Urinary bladder (tissue), 4 donors: ENCODE data around the gene MAP3K5. TPM values are rescaled to one million over a fixed set of nuclear protein-coding genes. Genes with fewer than 3 reads are reported as not detected.

ENCODE experiments used
- DNase-seq: peaks from one replicate; pipeline ENCODE4 v3.0.0-alpha.2; 2015; ENCODE audit errors: extremely low spot score
- H3K27ac ChIP-seq: one replicate; pipeline ENCODE4 v1.5.1; 2013; ENCODE audit warnings: low read depth, mild to moderate bottlenecking, moderate library complexity
- H3K36me3 ChIP-seq: one replicate; pipeline ENCODE4 v1.6.1; 2013; ENCODE audit warnings: mild to moderate bottlenecking, moderate library complexity; ENCODE audit not compliant: insufficient read depth
- H3K4me1 ChIP-seq: one replicate; pipeline ENCODE4 v1.6.1; 2013; ENCODE audit warnings: mild to moderate bottlenecking, moderate library complexity; ENCODE audit not compliant: insufficient read depth
- H3K4me3 ChIP-seq: one replicate; pipeline ENCODE4 v1.5.1; 2013; ENCODE audit warnings: low read depth, low read length
- WGBS: extraction: QIAGEN DNeasy Blood & Tissue Kit; methylation state at CpG from one replicate; pipeline ENCODE4 v1.1.7; 2013; 5-methylcytosine and 5-hydroxymethylcytosine counted together
- polyA plus RNA-seq: library from polyadenylated mRNA; stranded (reverse); fragments of 200-250 nt; gene quantifications from one replicate; pipeline ENCODE4 v1.2.3, GENCODE V29; 2013
- total RNA-seq: library from RNA; depleted of rRNA; stranded (reverse); fragments of >200 nt; gene quantifications from one replicate; pipeline ENCODE4 v1.2.3, GENCODE V29; 2014
- donor health status: healthy with polysubstance abuse.
- donor health status: healthy.

The MAP3K5 gene
- total and polyA plus RNA-seq, 2 donors = 11.3 to 19.4 TPM

- no peak overlapping the region for H3K27ac ChIP-seq
- H3K4me3 ChIP-seq = no peak overlapping the region
- no peaks in the 10 kb centered on the region for H3K36me3 ChIP-seq
- H3K4me1 ChIP-seq = no peaks in the 10 kb centered on the region
- no peak for DNase-seq
- WGBS = 46% methylated on average over 8 of the region's 8 CpGs
Observed at GRCh38 chr6:136525586-136526195, 266.6 kb downstream of the MAP3K5 start.

DNA sequence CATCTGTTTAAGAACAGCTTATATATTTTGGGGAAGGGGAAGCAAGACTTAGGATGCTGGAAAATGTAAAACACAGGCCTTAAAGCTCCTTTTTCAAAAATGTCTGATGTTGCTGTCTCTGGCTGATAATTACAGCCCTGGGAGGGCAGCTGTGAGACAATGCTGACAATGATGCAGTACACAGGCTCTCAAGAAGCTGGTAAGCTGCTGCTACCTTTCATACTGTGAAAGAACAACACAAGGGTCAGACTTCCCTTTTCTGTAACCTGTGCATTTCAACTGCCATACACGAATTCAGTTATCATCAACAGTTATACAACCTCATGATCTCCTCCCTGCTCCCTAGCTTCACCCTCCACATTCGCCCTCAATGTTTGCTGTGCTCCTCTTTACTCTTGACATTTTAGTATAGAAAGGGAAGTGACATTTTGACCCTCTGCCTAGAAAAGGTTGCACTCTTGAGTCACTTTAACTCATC lies 267.3 kb downstream of the MAP3K5 start:
- 75% methylated on average over 2 of the region's 2 CpGs for WGBS
- H3K4me3 ChIP-seq = no peak overlapping the region
- no peak overlapping the region for H3K27ac ChIP-seq
- H3K36me3 ChIP-seq = no peaks in the 10 kb centered on the region
- no peaks in the 10 kb centered on the region for H3K4me1 ChIP-seq
- no peak for DNase-seq

GRCh38 chr6:136524339-136524935 lies 267.8 kb downstream of the MAP3K5 start:
- no peaks in the 10 kb centered on the region for H3K4me1 ChIP-seq
- H3K36me3 ChIP-seq = no peaks in the 10 kb centered on the region
- no peak overlapping the region for H3K27ac ChIP-seq
- 64% methylated on average over 2 of the region's 2 CpGs for WGBS
- no peak overlapping the region for H3K4me3 ChIP-seq
- DNase-seq = no peak

GRCh38 chr6:136523196-136523595 lies 269.1 kb downstream of the MAP3K5 start:
- WGBS = 92% methylated on average over 4 of the region's 4 CpGs
- no peak overlapping the region for H3K4me3 ChIP-seq
- no peak for DNase-seq
- H3K36me3 ChIP-seq = no peaks in the 10 kb centered on the region
- H3K27ac ChIP-seq = no peak overlapping the region
- H3K4me1 ChIP-seq = no peaks in the 10 kb centered on the region

- no peak for DNase-seq
- Histone ChIP-seq H3K36me3 (no peaks in the 10 kb centered on the region), H3K27ac (no peak overlapping the region), H3K4me1 (no peaks in the 10 kb centered on the region), H3K4me3 (no peak overlapping the region)
- WGBS = 92% methylated on average over 3 of the region's 3 CpGs
Observed at GRCh38 chr6:136522636-136523035, 269.6 kb downstream of the MAP3K5 start.

DNA sequence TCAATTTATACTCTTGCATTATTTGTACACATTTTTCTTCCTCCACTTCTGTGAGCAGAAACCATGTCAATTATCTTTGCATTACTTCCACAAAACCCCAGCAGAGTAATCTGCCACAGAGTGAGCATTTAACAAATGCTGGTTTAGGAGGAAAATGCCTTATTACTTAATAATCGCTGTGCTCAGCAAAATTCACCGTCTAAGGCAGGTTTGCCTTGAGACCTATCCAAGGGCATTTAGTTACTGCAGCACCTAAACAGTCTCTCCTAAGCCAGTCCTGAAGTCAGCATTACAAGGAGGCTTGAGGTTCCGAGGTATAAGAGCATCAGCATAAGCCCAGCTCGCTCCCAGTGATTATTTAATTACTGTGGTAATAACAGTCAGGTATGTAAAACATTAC lies 270.4 kb downstream of the MAP3K5 start:
- WGBS = 88% methylated on average over 4 of the region's 4 CpGs
- Histone ChIP-seq H3K36me3 (no peaks in the 10 kb centered on the region), H3K27ac (no peak overlapping the region), H3K4me3 (no peak overlapping the region), H3K4me1 (no peaks in the 10 kb centered on the region)
- no peak for DNase-seq

- no peak for DNase-seq
- H3K36me3 ChIP-seq = no peaks in the 10 kb centered on the region
- H3K4me3 ChIP-seq = no peak overlapping the region
- no peak overlapping the region for H3K27ac ChIP-seq
- WGBS = 71% methylated on average over 2 of the region's 2 CpGs
- no peaks in the 10 kb centered on the region for H3K4me1 ChIP-seq
Observed at GRCh38 chr6:136521427-136521826, 270.9 kb downstream of the MAP3K5 start.

DNA sequence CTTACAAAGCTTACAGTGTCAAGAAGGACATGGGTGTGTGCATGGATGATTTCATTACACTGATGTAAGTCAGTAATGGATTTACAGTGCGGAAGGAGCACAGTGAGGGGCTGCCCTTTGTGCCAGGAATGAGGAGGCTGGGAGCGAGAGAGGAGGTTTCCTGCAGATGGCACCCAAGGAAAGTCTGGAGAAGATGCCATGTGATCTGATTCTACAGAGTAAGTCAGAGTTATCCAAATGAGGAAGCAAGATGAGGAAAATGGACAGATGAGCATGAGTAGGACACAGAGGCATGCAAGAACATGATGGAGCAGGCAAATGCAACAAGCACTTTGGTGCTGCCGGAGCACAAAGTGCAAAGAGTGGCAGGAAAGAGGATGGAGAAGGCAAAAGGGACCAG lies 271.8 kb downstream of the MAP3K5 start:
- 84% methylated on average over 3 of the region's 3 CpGs for WGBS
- no peak for DNase-seq
- no peaks in the 10 kb centered on the region for H3K36me3 ChIP-seq
- no peak overlapping the region for H3K27ac ChIP-seq
- no peaks in the 10 kb centered on the region for H3K4me1 ChIP-seq
- H3K4me3 ChIP-seq = no peak overlapping the region

GRCh38 chr6:136517582-136517981 lies 274.7 kb downstream of the MAP3K5 start:
- Histone ChIP-seq H3K36me3 (no peaks in the 10 kb centered on the region), H3K27ac (no peak overlapping the region), H3K4me1 (no peaks in the 10 kb centered on the region), H3K4me3 (no peak overlapping the region)
- WGBS = 68% methylated on average over 3 of the region's 3 CpGs
- no peak for DNase-seq

DNA sequence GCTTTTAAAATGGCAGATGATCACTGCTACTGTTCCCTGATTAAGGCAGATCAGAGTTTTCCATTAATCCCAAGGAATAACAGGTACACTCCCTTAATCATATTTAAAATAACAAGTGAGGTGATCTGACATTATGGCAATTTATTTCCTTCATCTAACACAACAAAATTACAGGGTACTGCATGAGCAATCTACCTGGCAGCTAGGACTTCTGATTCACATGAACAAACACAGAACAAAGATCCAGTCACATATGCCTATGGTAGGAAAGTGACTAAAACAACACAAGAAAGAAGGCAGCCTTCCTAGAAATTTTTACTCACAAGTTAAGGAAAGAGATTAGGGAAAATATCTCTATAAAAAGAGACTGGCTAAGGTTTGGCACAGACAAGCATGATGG lies 275.3 kb downstream of the MAP3K5 start:
- no peaks in the 10 kb centered on the region for H3K36me3 ChIP-seq
- no peak overlapping the region for H3K27ac ChIP-seq
- DNase-seq = no peak
- H3K4me1 ChIP-seq = no peaks in the 10 kb centered on the region
- H3K4me3 ChIP-seq = no peak overlapping the region

DNA sequence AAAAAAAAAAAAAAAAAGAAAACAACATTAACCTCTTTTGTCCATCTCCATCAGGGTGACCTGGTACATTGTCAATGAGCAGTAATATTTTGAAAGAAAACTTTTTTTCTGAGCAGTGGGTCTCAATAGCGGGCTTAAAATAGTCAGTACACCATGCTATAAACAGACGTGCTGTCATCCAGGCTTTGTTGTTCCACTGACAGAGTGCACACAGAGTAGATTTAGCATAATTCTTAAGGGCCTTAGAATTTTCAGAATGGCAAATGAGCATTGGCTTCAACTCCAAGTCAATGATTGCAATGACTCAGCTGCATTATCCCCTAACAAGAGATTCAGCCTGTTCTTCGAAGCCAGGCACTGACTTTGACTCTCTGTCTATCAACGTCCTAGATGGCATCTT lies 277.7 kb downstream of the MAP3K5 start:
- WGBS = 87% methylated on average over 4 of the region's 4 CpGs
- Histone ChIP-seq H3K27ac (no peak overlapping the region), H3K36me3 (no peaks in the 10 kb centered on the region), H3K4me3 (no peak overlapping the region), H3K4me1 (no peaks in the 10 kb centered on the region)
- DNase-seq = no peak

DNA sequence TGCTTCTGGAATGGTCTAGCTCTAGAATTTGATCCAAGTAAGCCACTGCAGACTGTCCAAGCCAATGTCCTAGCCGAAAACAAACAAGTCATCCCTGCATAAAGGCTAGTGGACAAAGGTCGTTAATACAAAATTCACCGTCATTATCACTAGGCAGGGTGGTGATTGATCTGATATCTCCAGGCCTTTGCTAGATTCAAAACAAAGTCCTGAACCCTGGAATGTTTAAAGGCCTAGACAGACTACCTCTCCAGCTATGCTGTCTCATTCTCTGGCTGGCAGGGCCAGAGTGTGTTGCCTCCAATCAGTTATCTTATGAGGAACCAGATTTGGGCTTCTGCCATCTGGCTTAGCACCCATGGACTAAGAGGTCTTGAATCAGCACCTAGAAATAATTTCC lies 280.4 kb downstream of the MAP3K5 start:
- DNase-seq = no peak
- H3K27ac ChIP-seq = no peak overlapping the region
- no peak overlapping the region for H3K4me3 ChIP-seq
- 76% methylated on average over 3 of the region's 3 CpGs for WGBS
- H3K4me1 ChIP-seq = no peaks in the 10 kb centered on the region
- H3K36me3 ChIP-seq = no peaks in the 10 kb centered on the region

GRCh38 chr6:136511397-136511796 lies 280.9 kb downstream of the MAP3K5 start:
- no peak overlapping the region for H3K27ac ChIP-seq
- H3K4me3 ChIP-seq = no peak overlapping the region
- WGBS = 67% methylated on average over 1 of the region's 1 CpG
- no peaks in the 10 kb centered on the region for H3K4me1 ChIP-seq
- no peaks in the 10 kb centered on the region for H3K36me3 ChIP-seq
- no peak for DNase-seq

GRCh38 chr6:136510782-136511181 lies 281.5 kb downstream of the MAP3K5 start:
- no peak for DNase-seq
- no peaks in the 10 kb centered on the region for H3K36me3 ChIP-seq
- 74% methylated on average over 4 of the region's 4 CpGs for WGBS
- H3K27ac ChIP-seq = no peak overlapping the region
- H3K4me1 ChIP-seq = no peaks in the 10 kb centered on the region
- no peak overlapping the region for H3K4me3 ChIP-seq
